HG02970 (cell line): ENCODE data around the gene PTPRD.

Source experiments
- ATAC-seq: cut with Tn5 transposase; IDR thresholded peaks from one replicate; pipeline ENCODE4 v1.9.1; 2021; ENCODE audit warnings: mild to moderate bottlenecking, moderate library complexity, moderate number of reproducible peaks; ENCODE audit not compliant: unreplicated experiment, low FRiP score

PTPRD gene

GRCh38 chr9:9917400-9917799 lies 695.4 kb downstream of the PTPRD start:
- no peak for ATAC-seq

GRCh38 chr9:9914174-9914573 lies 698.6 kb downstream of the PTPRD start:
- no peak for ATAC-seq

- ATAC-seq, result no peak
Observed at GRCh38 chr9:9913276-9913832, 699.4 kb downstream of the PTPRD start.

- no peak for ATAC-seq
Observed at GRCh38 chr9:9912459-9912858, 700.3 kb downstream of the PTPRD start.

- no peak for ATAC-seq
Observed at GRCh38 chr9:9905736-9906135, 707.1 kb downstream of the PTPRD start.

GRCh38 chr9:9904041-9904440 lies 708.8 kb downstream of the PTPRD start:
- no peak for ATAC-seq

GRCh38 chr9:9901624-9902023 lies 711.2 kb downstream of the PTPRD start:
- ATAC-seq, result no peak

- ATAC-seq, result no peak
Observed at GRCh38 chr9:9893837-9894236, 719.0 kb downstream of the PTPRD start.

- no peak for ATAC-seq
Observed at GRCh38 chr9:9892217-9892616, 720.6 kb downstream of the PTPRD start.

GRCh38 chr9:9881692-9882091 lies 731.1 kb downstream of the PTPRD start:
- ATAC-seq, result no peak

- ATAC-seq, result no peak
Observed at GRCh38 chr9:9874270-9874669, 738.5 kb downstream of the PTPRD start.

GRCh38 chr9:9862235-9862810 lies 750.5 kb downstream of the PTPRD start:
- ATAC-seq, result no peak

- ATAC-seq, result no peak
Observed at GRCh38 chr9:9855177-9856078, 757.4 kb downstream of the PTPRD start.

GRCh38 chr9:9847750-9848149 lies 765.1 kb downstream of the PTPRD start:
- ATAC-seq, result no peak

GRCh38 chr9:9846557-9846956 lies 766.2 kb downstream of the PTPRD start:
- ATAC-seq, result peak; percentile 83

GRCh38 chr9:9820436-9820835 lies 792.4 kb downstream of the PTPRD start:
- no peak for ATAC-seq

- ATAC-seq, result no peak
Observed at GRCh38 chr9:9819886-9820285, 792.9 kb downstream of the PTPRD start.

- ATAC-seq, result no peak
Observed at GRCh38 chr9:9817176-9817575, 795.6 kb downstream of the PTPRD start.

GRCh38 chr9:9804109-9804508 lies 808.7 kb downstream of the PTPRD start:
- ATAC-seq, result no peak

- ATAC-seq, result no peak
Observed at GRCh38 chr9:9799287-9799686, 813.5 kb downstream of the PTPRD start.

GRCh38 chr9:9792144-9792857 lies 820.5 kb downstream of the PTPRD start:
- no peak for ATAC-seq
